NCI-H128 (cell line): Measurements from ENCODE around the gene UBXN1.
A peak's percentile ranks its signal among the peaks of the same experiment; 100 is the strongest.

Experiments
- DNase-seq: peaks from one replicate; lab custom pipeline; 2025; ENCODE audit not compliant: unreplicated experiment; lab: John Stamatoyannopoulos, UW

Gene UBXN1, protein sequence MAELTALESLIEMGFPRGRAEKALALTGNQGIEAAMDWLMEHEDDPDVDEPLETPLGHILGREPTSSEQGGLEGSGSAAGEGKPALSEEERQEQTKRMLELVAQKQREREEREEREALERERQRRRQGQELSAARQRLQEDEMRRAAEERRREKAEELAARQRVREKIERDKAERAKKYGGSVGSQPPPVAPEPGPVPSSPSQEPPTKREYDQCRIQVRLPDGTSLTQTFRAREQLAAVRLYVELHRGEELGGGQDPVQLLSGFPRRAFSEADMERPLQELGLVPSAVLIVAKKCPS

GRCh38 chr11:62678770-62679696 is at the start of gene UBXN1:
TSS of gene UBXN1 (minus strand) at chr11:62679073. CDS start at chr11:62678923, 150 bp downstream.
- peak; percentile 53 for DNase-seq

GRCh38 chr11:62728171-62728988 is 49.5 kb upstream of the UBXN1 start, which contains the start of gene TTC9C:
TSS of gene TTC9C (plus strand) at chr11:62728486. CDS start at chr11:62728849, 363 bp downstream.
- peak; percentile 62 for DNase-seq

DNA sequence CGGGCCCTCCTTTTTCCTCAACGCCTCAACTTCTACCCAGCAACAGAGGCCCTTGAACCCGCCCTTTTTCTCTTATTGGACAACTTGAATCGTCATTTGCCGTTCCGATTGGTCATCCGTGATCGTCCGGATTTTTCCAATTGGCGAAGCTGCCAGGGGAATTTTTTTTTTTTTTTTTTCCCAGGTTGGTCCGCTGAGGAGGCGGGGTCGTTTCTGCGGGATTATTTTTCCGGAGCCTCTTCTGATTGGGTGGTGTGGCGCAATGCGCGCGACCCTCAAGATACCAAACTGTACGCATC is 48.9 kb upstream of the UBXN1 start:
- peak; percentile 96 for DNase-seq

DNA sequence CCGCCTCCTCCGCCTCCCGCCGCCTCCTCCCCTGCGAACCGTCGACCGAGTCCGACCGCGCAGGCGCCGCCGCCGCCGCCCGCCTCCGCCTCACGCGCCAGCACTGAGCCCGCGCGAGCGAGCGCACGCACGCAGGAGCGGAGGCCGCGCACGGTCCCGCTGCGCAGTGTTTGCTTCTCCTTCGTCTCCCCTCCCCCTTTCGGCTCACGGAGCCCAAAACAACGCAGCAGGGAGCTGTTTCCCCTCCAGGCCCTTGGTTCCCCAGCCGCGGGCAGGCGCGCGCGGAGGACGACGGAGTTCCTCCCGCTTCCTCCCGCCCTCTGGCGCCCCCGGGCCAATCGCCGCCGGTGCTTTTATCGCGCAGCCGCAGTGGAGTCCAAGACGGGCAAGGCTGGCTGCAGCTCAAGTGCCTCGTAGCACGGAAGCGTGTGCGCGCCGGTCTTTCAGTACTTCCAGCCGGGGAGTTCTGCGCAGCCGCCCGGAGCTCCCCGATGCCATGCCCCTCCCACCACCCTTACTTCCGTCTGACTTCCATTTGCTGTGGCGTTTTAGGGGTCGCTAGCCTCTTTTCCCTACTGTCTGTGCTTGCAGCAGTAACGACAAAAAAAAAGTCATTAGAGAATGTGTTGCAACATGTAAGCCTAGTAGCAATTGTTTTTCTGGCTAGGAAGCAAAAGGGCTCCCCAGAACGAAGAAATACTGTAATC is 48.4 kb upstream of the UBXN1 start, which contains the start of gene HNRNPUL2:
TSS of gene HNRNPUL2 (minus strand) at position 293 of the 707 bp plus-strand sequence. CDS start 301 bp downstream, outside the sequence.
- peak; percentile 99 for DNase-seq

DNA sequence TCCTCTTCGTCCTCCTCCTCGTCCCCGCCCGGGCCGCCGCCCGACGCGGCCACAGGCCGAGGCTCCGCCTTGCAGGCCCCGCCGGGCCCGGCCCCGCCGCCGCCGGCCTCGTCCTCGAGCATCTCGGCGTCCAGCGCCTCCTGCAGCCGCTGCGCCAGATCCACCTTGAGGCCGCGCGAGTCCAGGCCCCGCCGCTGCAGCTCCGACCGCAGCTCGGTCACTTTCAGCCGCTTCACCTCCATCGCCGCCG is 48.0 kb upstream of the UBXN1 start:
- DNase-seq = no peak

- no peak for DNase-seq
These were observed 47.5 kb upstream of the UBXN1 start for GRCh38 chr11:62726156-62726914.

GRCh38 chr11:62725646-62726045 is 46.8 kb upstream of the UBXN1 start:
- DNase-seq = no peak

DNA sequence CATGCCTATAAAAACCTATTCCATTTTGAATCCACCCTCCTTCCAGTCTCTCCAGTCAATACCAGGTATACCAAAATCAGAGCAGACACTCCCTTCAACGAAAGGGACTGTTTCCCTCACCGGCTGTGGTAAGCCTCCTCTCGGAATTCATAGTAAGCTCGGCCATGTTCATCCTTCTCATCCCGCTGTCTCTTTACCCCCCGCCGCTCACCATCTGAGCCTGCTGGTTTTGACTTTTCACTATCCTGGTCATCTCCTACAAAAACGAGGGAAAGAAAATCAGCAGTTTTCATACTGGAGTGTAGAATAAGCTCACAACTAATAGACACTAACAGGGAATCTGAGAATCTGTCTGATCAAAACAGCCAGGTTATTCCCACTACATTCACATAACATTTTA is 45.3 kb upstream of the UBXN1 start:
- DNase-seq = no peak

- no peak for DNase-seq
These were observed 43.1 kb upstream of the UBXN1 start for GRCh38 chr11:62721994-62722393.

DNA sequence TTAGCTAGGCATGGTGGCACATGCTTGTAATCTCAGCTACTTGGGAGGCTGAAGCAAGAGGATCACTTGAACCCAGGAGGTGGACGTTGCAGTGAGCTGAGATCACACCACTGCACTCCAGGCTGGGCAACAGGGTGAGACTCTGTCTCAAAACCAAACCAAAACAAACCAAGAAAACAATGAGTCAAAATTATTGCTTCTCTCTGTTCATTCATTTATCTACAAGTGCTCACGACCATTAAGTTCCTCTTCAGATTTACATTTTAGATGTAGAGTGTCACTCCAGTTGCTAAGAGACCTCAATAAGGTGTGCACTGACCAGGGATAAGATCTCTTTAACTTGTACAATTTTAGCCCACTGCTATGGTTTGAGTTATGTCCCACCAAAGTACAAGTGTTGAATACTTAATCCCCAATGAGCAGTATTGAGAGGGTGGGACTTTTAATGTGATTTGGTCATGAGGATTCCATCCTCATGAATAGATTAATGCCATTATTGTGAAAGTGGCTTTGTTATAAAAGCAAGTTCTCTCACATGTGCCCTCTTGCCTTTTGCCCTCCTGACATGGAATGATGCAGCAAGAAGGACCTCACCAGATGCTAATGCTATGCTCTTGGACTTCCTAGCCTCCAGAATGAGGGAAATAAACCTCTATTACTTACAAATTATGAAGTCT is 40.6 kb upstream of the UBXN1 start:
- DNase-seq = no peak

GRCh38 chr11:62716816-62717215 is 37.9 kb upstream of the UBXN1 start:
- no peak for DNase-seq

DNA sequence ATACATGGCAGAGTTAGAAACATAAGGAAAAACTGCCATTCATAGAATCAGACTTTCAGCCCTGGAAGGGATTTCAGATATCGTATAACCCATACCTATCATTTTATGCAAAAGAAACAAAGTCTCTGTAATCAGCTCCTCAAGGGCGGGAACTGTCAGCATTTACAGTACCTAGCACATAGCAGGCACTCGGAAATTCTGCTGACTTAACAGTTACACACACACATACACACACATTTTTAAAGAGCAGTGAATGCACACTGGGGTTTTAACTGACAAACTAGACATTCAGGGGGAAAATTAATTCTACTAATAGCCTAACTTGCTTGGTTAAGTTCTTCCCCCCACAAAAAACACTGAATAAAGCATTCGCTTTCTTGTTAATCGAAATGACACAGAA is 37.3 kb upstream of the UBXN1 start:
- no peak for DNase-seq

DNA sequence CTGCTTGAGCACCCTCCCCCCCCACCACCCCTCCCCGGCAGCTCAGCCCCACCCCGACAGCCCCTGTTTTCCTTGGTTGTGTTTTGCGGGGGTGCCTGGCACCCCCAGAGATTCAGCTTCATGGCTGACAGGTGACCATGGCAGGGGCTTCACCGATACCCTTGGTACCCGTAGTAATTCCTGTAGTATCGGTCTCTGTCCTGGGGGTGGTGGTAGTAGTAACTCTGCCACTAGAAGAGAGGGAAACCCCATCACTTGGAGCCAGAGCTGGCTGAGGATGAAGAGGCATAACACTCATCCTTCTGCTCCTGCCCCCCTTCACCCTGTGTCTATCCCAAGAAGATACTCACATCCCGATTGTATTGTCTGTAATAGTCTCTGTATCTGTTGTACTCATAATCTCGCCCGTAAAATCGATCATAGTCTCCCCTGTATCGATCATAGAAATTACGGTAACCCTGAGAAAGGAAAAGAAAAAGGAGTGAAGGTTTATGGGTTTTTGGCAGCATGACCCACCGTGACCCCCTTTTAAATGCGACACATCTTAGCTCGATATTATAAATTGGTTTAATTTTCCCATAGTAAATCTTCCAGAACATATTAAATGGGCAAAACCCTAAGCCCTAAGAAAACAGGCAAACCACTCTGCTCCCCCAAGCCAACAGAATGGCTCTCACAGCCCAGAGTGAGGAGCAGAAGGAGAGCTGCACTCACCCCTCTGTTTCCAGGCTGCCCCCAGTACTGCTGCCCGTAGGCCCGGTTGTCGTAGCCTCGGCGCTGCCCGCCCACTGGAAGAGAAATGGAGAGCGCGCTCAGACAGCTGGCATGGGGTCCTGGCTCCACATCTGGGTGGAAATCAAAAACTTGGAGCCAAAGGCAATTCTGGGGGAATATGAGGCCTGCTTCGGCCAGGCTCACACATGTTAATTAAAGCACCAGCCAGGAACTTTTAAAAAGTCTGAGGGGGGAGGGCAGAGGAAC is 36.6 kb upstream of the UBXN1 start:
- DNase-seq = no peak

DNA sequence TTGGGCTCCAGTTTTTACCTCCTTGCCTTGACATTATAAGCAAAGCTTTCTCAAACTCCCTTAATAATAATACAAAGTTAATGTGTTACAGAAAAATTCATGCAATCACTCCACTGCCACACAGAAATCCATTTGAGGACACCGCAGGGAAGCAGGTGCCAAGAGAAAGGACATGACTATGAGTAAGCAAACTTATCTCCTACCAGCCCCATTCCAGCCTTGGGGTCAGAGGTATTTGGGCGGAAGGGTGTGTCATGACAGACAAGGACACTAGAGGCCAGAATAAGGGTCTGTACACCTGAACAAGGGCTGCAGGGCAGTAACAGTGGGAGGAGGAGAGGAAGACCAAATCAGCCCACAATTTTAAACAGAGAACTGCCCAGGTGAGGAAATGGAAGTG is 34.5 kb upstream of the UBXN1 start:
- DNase-seq = no peak

- no peak for DNase-seq
These were observed 34.0 kb upstream of the UBXN1 start for GRCh38 chr11:62712861-62713260.

- DNase-seq = no peak
These were observed 33.5 kb upstream of the UBXN1 start for GRCh38 chr11:62712276-62712812.

GRCh38 chr11:62710001-62710345 is 31.1 kb upstream of the UBXN1 start:
- DNase-seq = no peak

DNA sequence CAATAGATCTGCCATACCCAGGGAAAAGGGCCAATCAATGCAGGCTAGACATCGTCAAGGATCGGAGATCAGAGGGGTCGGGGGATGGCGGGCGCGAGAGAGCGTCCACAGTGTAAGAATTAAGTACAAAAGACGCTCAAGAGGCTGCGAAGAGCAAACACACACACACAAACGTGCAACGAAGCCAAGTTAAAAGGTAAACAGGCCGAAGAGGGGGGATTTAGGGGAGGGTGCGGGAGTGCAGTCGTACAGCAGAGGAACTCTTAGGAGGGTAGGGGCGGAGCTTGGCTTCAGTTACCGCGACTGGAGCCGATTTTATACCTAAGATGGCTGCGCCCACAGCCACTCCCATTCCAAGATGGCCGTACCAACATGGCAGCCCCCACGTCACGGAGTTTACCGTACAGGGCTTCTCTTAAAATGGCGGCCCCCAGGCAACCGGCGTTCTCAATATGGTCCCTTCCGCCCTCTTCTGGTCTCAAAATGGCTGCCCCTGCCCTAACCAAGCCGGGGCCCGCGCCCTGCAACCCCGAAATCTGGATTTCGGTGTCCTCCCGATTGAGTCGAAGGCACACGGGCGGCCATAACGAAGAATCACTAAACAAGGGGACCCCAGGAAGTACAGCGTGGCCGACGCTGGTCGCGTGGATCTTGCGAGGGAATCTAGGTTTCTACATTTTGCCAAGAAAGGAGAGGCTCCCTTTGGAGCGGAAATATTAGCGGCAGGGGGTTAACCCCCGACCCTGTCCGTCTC is 30.6 kb upstream of the UBXN1 start:
- peak; percentile 98 for DNase-seq
